KMS-11 (cell line): ENCODE data around the gene GJC2.

ENCODE experiments used
- H2AFZ ChIP-seq: fragments of 200-600 bp; sonication (generic); 2 replicates; pipeline ENCODE4 v1.6.1; 2016; ENCODE audit warnings: antibody characterized with exemption, mixed run types, low read depth
- H3K27ac ChIP-seq: fragments of 200-600 bp; sonication (generic); 2 replicates; pipeline ENCODE4 v1.6.1; 2016; ENCODE audit warnings: mild to moderate bottlenecking, mixed run types
- H3K27me3 ChIP-seq: fragments of 200-600 bp; sonication (generic); 2 replicates; pipeline ENCODE4 v1.6.1; 2017; ENCODE audit warnings: mild to moderate bottlenecking, low read depth, mixed run types, moderate library complexity; ENCODE audit not compliant: insufficient read depth
- H3K36me3 ChIP-seq: fragments of 200-600 bp; sonication (generic); 2 replicates; pipeline ENCODE4 v1.6.1; 2017; ENCODE audit warnings: mild to moderate bottlenecking, mixed run types; ENCODE audit not compliant: insufficient read depth
- H3K4me1 ChIP-seq: fragments of 200-600 bp; sonication (generic); 2 replicates; pipeline ENCODE4 v1.6.1; 2016; ENCODE audit warnings: mild to moderate bottlenecking, low read depth, mixed run types; ENCODE audit not compliant: poor library complexity, severe bottlenecking
- H3K4me2 ChIP-seq: fragments of 200-600 bp; sonication (generic); 2 replicates; pipeline ENCODE4 v1.7.0; 2016; ENCODE audit warnings: mild to moderate bottlenecking, mixed run types
- H3K4me3 ChIP-seq: fragments of 200-600 bp; sonication (generic); IDR thresholded peaks from 2 replicates; pipeline ENCODE4 v1.6.1; 2017; ENCODE audit warnings: low read depth, low read length, mixed read lengths; ENCODE audit not compliant: insufficient read depth
- H3K79me2 ChIP-seq: fragments of 200-600 bp; sonication (generic); 2 replicates; pipeline ENCODE4 v1.6.1; 2016; ENCODE audit warnings: low read depth, mixed run types; ENCODE audit not compliant: insufficient read depth
- H3K9ac ChIP-seq: fragments of 200-600 bp; sonication (generic); 2 replicates; pipeline ENCODE4 v1.6.1; 2016; ENCODE audit warnings: mild to moderate bottlenecking, mixed run types
- H4K20me1 ChIP-seq: fragments of 200-600 bp; sonication (generic); 2 replicates; pipeline ENCODE4 v1.6.1; 2016; ENCODE audit warnings: mild to moderate bottlenecking, mixed run types; ENCODE audit not compliant: insufficient read depth
- TF ChIP-seq, protein P1 (sequence below): fragments of 200-600 bp; sonication (generic); conservative IDR thresholded peaks from 2 replicates; pipeline ENCODE4 v1.6.1; 2017; ENCODE audit warnings: low read depth, mild to moderate bottlenecking, antibody characterized with exemption, low read length, moderate library complexity, mixed read lengths

Gene GJC2

DNA sequence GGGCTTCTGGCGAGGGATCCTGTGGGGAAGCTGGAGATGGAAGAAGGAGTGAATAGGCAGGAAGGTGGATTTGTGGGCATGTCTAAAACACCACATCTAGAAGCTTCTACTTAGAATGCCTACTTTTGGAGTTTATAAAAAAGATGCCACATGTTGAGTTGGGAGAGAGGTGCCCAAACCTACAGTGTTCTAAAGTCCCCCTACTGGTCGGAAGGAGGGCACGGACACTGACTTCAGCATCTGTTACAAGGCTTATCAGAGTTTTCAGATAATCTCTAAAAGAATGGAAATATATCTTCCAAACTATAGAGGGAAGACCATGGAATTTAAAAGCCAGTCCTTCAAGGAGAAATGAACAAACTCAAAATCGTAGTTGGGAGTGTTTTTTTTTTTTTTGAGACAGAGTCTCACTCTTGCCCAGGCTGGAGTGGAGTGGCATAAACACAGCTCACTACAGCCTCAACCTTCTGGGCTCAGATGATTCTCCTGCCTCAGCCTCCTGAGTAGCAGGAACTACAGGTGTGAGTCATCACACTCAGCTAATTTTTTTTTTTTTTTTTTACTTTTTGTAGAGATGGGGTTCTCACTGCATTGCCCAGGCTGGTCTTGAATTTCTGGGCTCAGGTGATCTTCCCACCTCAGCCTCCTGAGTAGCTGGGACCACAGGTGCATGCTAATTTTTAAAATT, 30.7 kb downstream of the GJC2 start:
- Histone ChIP-seq H4K20me1 (no peaks in the 10 kb centered on the region), H3K4me2 (no peak overlapping the region), H3K9ac (no peak overlapping the region), H3K27ac (no peak overlapping the region), H3K4me1 (no peaks in the 10 kb centered on the region), H3K36me3 (no peaks in the 10 kb centered on the region), H3K27me3 (no peaks in the 10 kb centered on the region), H3K4me3 (no peak overlapping the region), H3K79me2 (no peaks in the 10 kb centered on the region), H2AFZ (no peak overlapping the region)
- TF ChIP-seq, protein P1, sequence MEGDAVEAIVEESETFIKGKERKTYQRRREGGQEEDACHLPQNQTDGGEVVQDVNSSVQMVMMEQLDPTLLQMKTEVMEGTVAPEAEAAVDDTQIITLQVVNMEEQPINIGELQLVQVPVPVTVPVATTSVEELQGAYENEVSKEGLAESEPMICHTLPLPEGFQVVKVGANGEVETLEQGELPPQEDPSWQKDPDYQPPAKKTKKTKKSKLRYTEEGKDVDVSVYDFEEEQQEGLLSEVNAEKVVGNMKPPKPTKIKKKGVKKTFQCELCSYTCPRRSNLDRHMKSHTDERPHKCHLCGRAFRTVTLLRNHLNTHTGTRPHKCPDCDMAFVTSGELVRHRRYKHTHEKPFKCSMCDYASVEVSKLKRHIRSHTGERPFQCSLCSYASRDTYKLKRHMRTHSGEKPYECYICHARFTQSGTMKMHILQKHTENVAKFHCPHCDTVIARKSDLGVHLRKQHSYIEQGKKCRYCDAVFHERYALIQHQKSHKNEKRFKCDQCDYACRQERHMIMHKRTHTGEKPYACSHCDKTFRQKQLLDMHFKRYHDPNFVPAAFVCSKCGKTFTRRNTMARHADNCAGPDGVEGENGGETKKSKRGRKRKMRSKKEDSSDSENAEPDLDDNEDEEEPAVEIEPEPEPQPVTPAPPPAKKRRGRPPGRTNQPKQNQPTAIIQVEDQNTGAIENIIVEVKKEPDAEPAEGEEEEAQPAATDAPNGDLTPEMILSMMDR: peak; percentile 46

DNA sequence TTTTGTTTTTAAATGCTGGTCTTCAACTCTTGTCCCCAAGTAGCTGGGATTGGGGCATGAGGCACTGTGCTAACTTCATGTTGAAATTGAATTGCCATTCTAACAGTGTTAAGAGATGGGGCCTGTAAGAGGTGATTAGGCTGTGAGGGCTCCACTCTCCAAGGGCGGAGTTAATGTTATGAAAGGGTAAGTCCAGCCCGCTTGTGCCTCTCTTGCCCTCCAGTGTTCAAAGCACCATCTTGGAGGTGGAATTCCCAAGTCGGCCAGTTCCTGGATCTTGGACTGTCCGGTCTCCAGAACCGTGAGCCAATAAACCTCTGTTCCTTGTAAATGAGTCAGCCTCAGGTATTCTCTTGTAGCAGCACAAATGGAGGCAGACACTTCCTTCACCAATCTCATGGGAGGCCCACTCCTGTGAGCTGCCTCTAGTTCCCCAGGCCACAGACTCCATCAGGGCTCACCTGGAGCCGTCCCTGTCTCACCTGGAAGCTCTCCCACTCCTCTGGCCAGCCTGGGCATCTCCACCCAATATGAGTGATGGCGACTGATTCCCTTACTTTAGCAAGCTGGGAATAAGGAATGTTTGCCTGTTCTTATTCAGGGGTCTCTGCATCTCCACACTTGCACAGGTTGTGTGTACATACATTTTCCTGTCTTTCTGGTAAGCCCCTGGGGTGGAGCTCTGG, 31.4 kb downstream of the GJC2 start:
- no peak overlapping the region for H3K9ac ChIP-seq
- H3K4me3 ChIP-seq: no peak overlapping the region
- TF ChIP-seq, protein P1: no peak
- H4K20me1 ChIP-seq: no peaks in the 10 kb centered on the region
- H3K36me3 ChIP-seq: no peaks in the 10 kb centered on the region
- H3K4me1 ChIP-seq: no peaks in the 10 kb centered on the region
- H3K79me2 ChIP-seq: no peaks in the 10 kb centered on the region
- H3K4me2 ChIP-seq: no peak overlapping the region
- H3K27ac ChIP-seq: no peak overlapping the region
- H2AFZ ChIP-seq: no peak overlapping the region
- H3K27me3 ChIP-seq: no peaks in the 10 kb centered on the region

- Histone ChIP-seq H3K79me2 (no peaks in the 10 kb centered on the region), H3K4me1 (no peaks in the 10 kb centered on the region), H3K27me3 (no peaks in the 10 kb centered on the region), H3K9ac (no peak overlapping the region), H2AFZ (no peak overlapping the region), H4K20me1 (no peaks in the 10 kb centered on the region), H3K4me3 (no peak overlapping the region), H3K36me3 (no peaks in the 10 kb centered on the region), H3K4me2 (no peak overlapping the region), H3K27ac (no peak overlapping the region)
- TF ChIP-seq, protein P1: no peak
These were observed 31.9 kb downstream of the GJC2 start for GRCh38 chr1:228181645-228182034.

- Histone ChIP-seq H3K4me1 (no peaks in the 10 kb centered on the region), H3K27me3 (no peaks in the 10 kb centered on the region), H3K9ac (no peak overlapping the region), H3K27ac (no peak overlapping the region), H3K4me3 (no peak overlapping the region), H3K36me3 (no peaks in the 10 kb centered on the region), H2AFZ (no peak overlapping the region), H3K4me2 (no peak overlapping the region), H4K20me1 (no peaks in the 10 kb centered on the region), H3K79me2 (no peaks in the 10 kb centered on the region)
- TF ChIP-seq, protein P1: no peak
These were observed 32.7 kb downstream of the GJC2 start for GRCh38 chr1:228182296-228183030.
